SK-N-SH treated with all-trans-retinoic acid at 6 μM for 48 hours (cell line): ENCODE measurements around the gene RASSF9.

Source experiments
- ARNTL ChIP-seq: fragments of 450-650 bp; formaldehyde crosslinking; IDR thresholded peaks from 2 replicates; pipeline ENCODE4 v1.5.0; 2020; ENCODE audit warnings: low read depth, mild to moderate bottlenecking, moderate library complexity, borderline replicate concordance
- BACH2 ChIP-seq: fragments of 250-450 bp; sonication (Bioruptor Pico); IDR thresholded peaks from 2 replicates; pipeline ENCODE4 v1.9.0; 2021; ENCODE audit warnings: mild to moderate bottlenecking, borderline replicate concordance
- PPARA ChIP-seq: fragments of 250-450 bp; sonication (Bioruptor Pico); IDR thresholded peaks from 2 replicates; pipeline ENCODE4 v1.5.0; 2020; ENCODE audit warnings: mild to moderate bottlenecking, borderline replicate concordance
- RARB ChIP-seq: fragments of 250-450 bp; sonication (Bioruptor Pico); IDR thresholded peaks from 2 replicates; pipeline ENCODE4 v1.8.0; 2021; ENCODE audit warnings: mild to moderate bottlenecking, moderate library complexity
- TCF4 ChIP-seq: fragments of 250-450 bp; sonication (Bioruptor Pico); IDR thresholded peaks from 2 replicates; pipeline ENCODE4 v1.8.0; 2021; ENCODE audit warnings: mild to moderate bottlenecking, moderate library complexity, borderline replicate concordance
- TSHZ2 ChIP-seq: fragments of 250-450 bp; sonication (Bioruptor Pico); IDR thresholded peaks from 2 replicates; pipeline ENCODE4 v1.5.0; 2020; ENCODE audit warnings: mild to moderate bottlenecking, moderate library complexity
- ZFP3 ChIP-seq: fragments of 250-450 bp; sonication (Bioruptor Pico); IDR thresholded peaks from 2 replicates; pipeline ENCODE4 v1.5.0; 2020; ENCODE audit warnings: mild to moderate bottlenecking, moderate library complexity
- ZNF70 ChIP-seq: fragments of 450-650 bp; formaldehyde crosslinking; IDR thresholded peaks from 2 replicates; pipeline ENCODE4 v1.5.0; 2020; ENCODE audit warnings: mild to moderate bottlenecking, moderate library complexity
- TF ChIP-seq, protein P1 (sequence below): fragments of 250-450 bp; sonication (Bioruptor Pico); IDR thresholded peaks from 2 replicates; pipeline ENCODE4 v1.8.0; 2020; ENCODE audit warnings: mild to moderate bottlenecking, moderate library complexity, borderline replicate concordance

DNA sequence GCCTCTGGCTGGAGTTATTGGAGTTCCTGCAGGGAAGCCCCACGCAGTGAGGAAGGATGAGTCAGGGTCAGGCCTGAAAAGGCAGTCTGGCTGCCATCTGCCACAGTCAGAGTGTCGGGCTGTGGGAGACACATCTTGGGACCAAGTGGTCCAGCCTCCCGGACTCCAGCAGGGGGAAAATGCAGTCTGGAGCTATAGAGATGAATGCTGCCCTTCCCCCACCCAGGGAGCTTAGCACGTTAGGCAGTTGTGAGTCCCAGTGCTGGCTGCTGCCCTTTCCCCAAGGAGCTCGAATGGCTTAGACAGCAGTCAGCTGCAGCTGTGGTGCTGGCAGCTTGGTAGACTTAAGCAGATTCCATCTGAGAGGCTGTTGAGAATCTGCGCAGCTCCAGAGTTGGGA lies 29.7 kb upstream of the RASSF9 start:
- no peak for TF ChIP-seq PPARA (CRISPR knock-in tag)
- TF ChIP-seq, protein P1, sequence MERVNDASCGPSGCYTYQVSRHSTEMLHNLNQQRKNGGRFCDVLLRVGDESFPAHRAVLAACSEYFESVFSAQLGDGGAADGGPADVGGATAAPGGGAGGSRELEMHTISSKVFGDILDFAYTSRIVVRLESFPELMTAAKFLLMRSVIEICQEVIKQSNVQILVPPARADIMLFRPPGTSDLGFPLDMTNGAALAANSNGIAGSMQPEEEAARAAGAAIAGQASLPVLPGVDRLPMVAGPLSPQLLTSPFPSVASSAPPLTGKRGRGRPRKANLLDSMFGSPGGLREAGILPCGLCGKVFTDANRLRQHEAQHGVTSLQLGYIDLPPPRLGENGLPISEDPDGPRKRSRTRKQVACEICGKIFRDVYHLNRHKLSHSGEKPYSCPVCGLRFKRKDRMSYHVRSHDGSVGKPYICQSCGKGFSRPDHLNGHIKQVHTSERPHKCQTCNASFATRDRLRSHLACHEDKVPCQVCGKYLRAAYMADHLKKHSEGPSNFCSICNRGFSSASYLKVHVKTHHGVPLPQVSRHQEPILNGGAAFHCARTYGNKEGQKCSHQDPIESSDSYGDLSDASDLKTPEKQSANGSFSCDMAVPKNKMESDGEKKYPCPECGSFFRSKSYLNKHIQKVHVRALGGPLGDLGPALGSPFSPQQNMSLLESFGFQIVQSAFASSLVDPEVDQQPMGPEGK (CRISPR knock-in tag) = no peak
- TF ChIP-seq TCF4 (CRISPR knock-in tag) = no peak
- TF ChIP-seq ZFP3 (CRISPR knock-in tag) = no peak
- TF ChIP-seq ARNTL = no peak
- no peak for TF ChIP-seq TSHZ2 (CRISPR knock-in tag)
- no peak for TF ChIP-seq RARB (CRISPR knock-in tag)
- TF ChIP-seq ZNF70 (CRISPR knock-in tag) = no peak
- no peak for TF ChIP-seq BACH2
